Vagina (tissue), 2 donors: ENCODE measurements around the gene TNFSF4.

ENCODE experiments used
- CTCF ChIP-seq, 3 experiments: fragments of 450-650 bp in 2 of 3; fragments of 200-600 bp in 1 of 3; sonication (generic) in 1 of 3; IDR thresholded peaks; one replicate each; pipeline ENCODE4 v1.5.1; 2017 to 2019; ENCODE audit warnings: antibody characterized with exemption in 3 of 3, mild to moderate bottlenecking in 2 of 3, moderate library complexity in 2 of 3
- POLR2AphosphoS5 ChIP-seq, 2 donors: sonication (generic); formaldehyde crosslinking; IDR thresholded peaks; one replicate each; pipeline ENCODE4 v1.9.0; 2017; ENCODE audit warnings: antibody characterized with exemption in 2 of 2, mild to moderate bottlenecking in 2 of 2, low read depth in 1 of 2; ENCODE audit not compliant: insufficient read depth in 1 of 2

DNA sequence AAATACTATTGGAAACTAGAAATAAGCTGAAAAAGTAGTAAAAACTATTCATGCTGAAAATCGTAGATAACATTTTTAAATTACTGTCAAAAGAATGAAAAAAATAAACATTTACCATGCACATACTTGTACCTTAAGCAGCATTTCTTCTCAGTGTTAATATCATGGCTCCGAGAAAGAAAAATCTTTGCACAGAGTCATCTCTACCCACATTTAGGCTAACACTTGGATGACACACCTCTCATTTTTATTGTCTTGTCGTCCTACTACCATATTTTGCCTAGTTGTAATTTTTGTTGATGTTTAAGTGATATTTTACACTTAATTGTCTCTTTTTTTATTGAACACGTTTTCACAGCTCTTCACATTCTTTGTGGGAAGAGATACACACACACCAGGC, 1.7 kb upstream of the TNFSF4 start:
- no peak for TF ChIP-seq POLR2AphosphoS5 (IDR thresholded peaks at IDR 0.05; ENCODE audit: insufficient read depth in 1 of 2, low read depth in 1 of 2)
- TF ChIP-seq CTCF (IDR thresholded peaks at IDR 0.05), result no peak
